NCI-H2029 (cell line): ENCODE data around the gene KSR2.

Experiments
- DNase-seq: peaks from one replicate; lab custom pipeline; 2025; lab: John Stamatoyannopoulos, UW

The KSR2 gene

GRCh38 chr12:117452112-117452511, 516.7 kb downstream of the KSR2 start:
- no peak for DNase-seq

DNA sequence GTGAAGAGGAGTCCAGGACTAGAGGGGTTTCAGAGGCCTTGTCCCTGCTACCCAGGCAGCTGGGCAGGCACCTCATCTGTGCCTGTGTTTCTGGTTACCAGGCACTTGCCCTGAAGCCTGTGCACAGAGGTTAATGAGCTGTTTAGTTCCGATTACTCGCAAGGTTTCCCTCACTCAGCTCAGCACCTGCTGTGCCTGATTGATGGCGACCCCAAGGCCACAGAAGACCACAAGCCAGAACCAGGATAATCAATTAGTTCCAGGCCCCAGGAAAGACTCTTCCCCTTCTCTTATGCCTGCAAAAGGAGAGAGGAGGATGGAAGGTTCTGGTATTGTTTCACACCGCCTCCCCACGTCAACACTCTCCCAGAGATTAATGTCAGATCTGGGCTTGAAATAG, 518.6 kb downstream of the KSR2 start:
- no peak for DNase-seq

- no peak for DNase-seq
Measured at GRCh38 chr12:117447665-117448366, 521.0 kb downstream of the KSR2 start.

DNA sequence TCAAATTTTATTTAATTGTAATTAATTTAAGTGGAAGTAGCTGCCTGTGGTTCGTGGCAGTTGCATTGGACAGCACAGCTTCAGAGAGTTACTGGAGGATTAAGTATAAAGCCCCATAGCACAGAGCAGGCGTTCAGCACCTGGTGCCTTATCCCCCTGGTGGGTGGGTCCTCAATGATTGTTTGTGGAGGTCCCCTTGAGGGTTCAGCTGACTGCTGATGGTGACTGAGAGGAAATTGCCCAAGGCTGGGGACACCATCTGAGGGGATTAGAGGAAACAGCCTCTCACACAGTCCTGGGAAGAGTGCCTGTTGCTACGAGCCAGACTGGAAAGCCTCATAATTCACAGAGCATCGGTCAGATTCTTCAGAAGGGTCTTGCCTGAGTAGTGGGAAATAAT, 524.0 kb downstream of the KSR2 start:
- DNase-seq: no peak

DNA sequence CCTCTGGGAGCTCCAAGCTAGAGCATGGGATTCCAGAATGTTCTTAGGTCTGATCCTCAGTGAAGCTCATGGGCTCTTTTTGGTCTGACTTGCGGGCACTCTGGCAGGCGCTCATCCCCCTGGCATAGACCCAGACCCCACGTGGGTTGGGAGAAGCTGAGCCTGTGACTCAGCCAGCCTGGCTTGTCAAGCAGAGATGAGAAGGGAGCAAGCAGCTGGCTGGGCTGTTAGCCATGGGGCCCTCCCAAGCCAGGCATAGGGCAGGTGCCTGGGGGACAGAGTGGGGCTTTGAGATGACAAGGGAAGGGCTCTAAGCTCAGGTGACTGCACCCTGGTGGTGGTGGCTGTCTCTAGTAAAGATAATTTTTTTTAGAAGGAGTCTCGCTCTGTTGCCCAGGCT, 527.0 kb downstream of the KSR2 start:
- DNase-seq: peak; percentile 71

- no peak for DNase-seq
Measured at GRCh38 chr12:117440384-117440783, 528.4 kb downstream of the KSR2 start.

DNA sequence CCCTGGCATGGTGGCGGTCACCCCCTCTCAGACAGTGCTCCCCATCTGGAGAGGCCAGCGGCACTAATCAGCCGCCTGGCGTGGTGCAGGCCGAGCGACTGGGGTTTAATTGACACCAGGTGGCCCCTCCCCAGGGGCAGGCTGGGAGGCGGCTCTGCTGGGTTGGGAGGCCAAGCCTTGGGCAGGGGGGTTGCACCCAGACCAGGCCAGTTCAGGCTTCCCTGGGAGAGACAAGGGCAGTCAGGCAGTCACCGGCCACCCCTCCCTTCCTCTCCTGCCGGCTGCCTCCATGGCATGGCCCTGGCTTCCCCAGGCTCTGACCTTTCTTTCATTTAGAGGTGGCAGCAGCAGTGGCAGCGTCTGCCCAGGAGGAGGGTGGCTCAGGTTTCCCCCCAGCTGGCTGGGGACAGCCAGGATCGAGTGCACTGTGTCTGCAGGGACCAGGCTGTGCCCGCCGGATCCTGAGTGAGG, 529.2 kb downstream of the KSR2 start:
- no peak for DNase-seq

GRCh38 chr12:117438809-117439208, 530.0 kb downstream of the KSR2 start:
- DNase-seq: no peak

DNA sequence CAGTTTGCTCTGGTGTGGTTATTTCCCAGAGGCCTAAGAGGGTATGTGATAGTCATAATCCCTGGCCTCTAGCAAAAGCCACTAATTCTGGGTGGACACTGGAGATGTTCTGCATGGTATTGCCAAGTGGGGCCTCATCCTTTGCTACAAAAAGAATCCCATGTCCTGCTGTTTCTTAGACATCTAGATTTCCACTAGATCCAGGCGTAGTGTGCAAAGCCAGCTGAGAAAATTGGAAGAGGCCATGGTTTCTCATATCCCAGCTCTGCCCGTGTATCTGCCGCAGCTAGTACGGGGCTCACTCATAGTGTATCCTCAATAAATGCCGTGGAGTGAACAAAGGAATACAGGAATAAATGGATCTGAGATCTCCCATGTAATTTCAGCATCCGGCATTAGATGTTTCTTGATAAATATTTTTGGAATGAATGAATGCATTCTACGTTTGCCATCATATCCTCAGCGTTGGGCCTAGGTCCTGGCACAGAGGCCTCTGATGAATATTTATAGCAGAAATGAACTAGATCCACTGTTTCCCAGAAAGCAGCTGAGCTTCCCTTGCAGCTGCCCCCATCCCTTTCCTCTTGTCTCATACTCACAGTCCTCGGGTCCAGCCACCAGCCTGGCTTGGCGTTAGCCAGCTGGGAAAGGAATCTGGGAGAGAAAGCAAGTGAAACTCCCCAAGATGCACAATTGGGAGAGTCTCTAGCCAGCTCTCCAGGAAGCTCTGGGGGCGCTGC, 531.1 kb downstream of the KSR2 start:
- DNase-seq: no peak

GRCh38 chr12:117433878-117434277, 534.9 kb downstream of the KSR2 start:
- no peak for DNase-seq

GRCh38 chr12:117430246-117430645, 538.5 kb downstream of the KSR2 start:
- no peak for DNase-seq

DNA sequence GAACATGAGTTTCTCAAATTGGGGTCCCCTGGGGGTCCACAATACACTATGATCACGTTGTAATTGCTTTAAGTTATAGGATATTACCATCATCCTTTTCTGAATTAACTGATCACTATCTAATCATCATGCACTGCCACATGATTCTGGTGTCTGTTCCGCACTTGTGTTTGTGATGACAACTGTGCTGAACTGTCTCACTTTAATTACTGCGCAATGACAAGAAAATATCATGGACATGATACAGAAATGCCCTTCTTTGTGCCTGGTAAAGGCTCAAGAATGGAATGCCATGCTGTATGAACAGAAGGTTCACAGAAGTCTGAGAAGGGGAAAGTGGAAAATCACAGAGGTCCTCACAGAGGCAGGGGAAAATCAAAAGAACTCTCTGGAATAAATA, 541.6 kb downstream of the KSR2 start:
- DNase-seq: no peak

DNA sequence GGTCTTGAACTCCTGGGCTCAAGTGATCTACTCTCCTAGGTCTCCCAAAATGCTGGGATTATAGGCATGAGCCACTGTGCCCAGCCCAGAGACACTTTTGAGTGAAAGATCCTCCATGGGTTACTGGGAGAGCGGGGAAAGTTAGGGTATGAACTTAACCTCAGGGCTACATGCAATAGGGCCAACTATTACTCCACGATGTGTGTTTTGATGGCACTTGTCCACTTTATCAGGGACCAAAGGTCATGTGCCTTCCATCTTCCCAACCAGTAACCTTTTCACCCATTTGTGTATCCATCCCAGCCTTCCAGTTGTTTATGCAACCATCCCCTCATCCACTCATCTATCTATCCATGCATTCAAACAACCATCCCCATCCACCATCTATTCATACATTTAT, 546.8 kb downstream of the KSR2 start:
- DNase-seq: no peak

GRCh38 chr12:117421068-117421752, 547.6 kb downstream of the KSR2 start:
- DNase-seq: no peak

GRCh38 chr12:117417004-117417403, 551.8 kb downstream of the KSR2 start:
- no peak for DNase-seq

GRCh38 chr12:117412465-117413188, 556.2 kb downstream of the KSR2 start:
- DNase-seq: no peak

DNA sequence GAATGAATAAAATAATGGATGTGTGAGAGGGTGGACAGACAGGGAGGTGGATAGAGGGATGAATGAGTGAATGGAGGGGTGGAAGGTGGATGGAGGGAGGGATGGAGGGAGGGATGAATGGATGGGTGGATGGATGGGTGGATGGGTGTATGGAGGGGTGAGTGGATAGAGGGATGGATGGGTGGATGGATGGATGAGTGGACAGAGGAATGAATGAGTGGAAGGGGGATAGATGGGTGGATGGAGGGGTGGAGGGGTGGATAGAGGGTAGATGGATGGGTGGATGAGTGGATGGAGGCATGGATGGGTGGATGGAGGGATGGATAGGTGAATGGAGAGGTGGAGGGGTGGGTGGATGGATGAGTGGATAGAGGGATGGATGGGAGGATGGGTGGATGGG, 559.5 kb downstream of the KSR2 start:
- no peak for DNase-seq

GRCh38 chr12:117408161-117408791, 560.5 kb downstream of the KSR2 start:
- DNase-seq: peak; percentile 75

- DNase-seq: no peak
Measured at GRCh38 chr12:117404940-117405339, 563.9 kb downstream of the KSR2 start.

DNA sequence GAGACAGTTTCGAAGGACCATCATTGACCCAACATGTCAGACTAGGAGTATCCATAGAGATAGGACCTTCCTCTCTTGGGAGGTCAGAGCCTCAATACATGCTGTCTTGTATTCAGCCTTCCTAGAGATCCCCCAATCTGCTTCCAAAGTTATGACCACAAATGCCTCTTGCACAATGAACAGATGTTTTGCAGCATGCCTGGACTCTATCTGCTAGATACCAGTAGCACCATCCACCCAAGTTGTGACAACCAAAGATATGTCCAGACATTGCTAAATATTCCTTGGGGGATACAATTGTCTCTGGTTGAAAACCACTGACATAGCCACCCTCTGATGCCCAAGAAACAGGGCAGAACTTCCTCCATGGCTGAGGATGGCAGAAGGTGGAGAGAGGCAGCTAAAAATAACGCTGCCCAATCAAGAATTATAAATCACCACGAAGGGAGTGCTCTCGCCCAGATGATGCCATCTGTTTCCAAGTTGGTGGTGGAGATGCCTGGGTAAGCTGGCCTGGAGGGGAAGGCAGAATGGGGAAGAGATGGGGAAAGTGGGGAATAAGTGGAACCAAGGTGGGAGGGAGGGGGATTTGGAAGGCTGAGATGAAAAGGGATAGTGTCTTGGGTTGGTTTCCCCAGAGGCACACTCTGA, 564.5 kb downstream of the KSR2 start:
- DNase-seq: no peak

- no peak for DNase-seq
Measured at GRCh38 chr12:117403586-117404139, 565.1 kb downstream of the KSR2 start.
